HepG2 (cell line): ENCODE measurements around the gene PANX1. TPM values are rescaled to one million over a fixed set of nuclear protein-coding genes. Genes with fewer than 3 reads are reported as not detected.

Source experiments
- ELF4 ChIP-seq: sonication (generic); formaldehyde crosslinking; IDR thresholded peaks from 2 replicates; pipeline ENCODE4 v1.5.0; 2020; ENCODE audit warnings: missing genetic modification reagents, mild to moderate bottlenecking, moderate library complexity, borderline replicate concordance
- FOXC1 ChIP-seq: sonication (generic); formaldehyde crosslinking; IDR thresholded peaks from 2 replicates; pipeline ENCODE4 v1.8.0; 2022; ENCODE audit warnings: mild to moderate bottlenecking, missing genetic modification reagents, borderline replicate concordance
- GATAD1 ChIP-seq: IDR thresholded peaks from 2 replicates; pipeline ENCODE4 v1.6.1; 2016; ENCODE audit warnings: missing genetic modification reagents, missing compliant biosample characterization
- LCORL ChIP-seq, 2 experiments: fragments of 450-650 bp in 1 of 2; sonication (generic) in 1 of 2; formaldehyde crosslinking in 1 of 2; IDR thresholded peaks; 2 replicates each; pipeline versions ENCODE4 v1.5.0 to v1.6.1; 2017 to 2020; ENCODE audit warnings: antibody characterized with exemption in 1 of 2, missing genetic modification reagents in 1 of 2
- NBN ChIP-seq: fragments of 450-650 bp; conservative IDR thresholded peaks from 2 replicates; pipeline ENCODE4 v1.6.1; 2017
- NONO ChIP-seq, 2 experiments: fragments of 450-650 bp in 1 of 2; sonication (generic) in 1 of 2; formaldehyde crosslinking in 1 of 2; IDR thresholded peaks in 1 of 2; conservative IDR thresholded peaks in 1 of 2; 2 replicates each; pipeline versions ENCODE4 v1.6.1 to v1.8.0; 2017 to 2022; ENCODE audit warnings: mild to moderate bottlenecking in 1 of 2, missing genetic modification reagents in 1 of 2, moderate library complexity in 1 of 2
- PPARG ChIP-seq: conservative IDR thresholded peaks from 2 replicates; pipeline ENCODE4 v1.6.1; 2016; ENCODE audit warnings: missing biosample characterization, missing genetic modification reagents
- RERE ChIP-seq: IDR thresholded peaks from 2 replicates; pipeline ENCODE4 v1.6.1; 2016; ENCODE audit warnings: low read depth, missing genetic modification reagents, missing compliant biosample characterization
- SNAPC4 ChIP-seq: sonication (generic); formaldehyde crosslinking; IDR thresholded peaks from 2 replicates; pipeline ENCODE4 v1.4.0; 2020; ENCODE audit warnings: mild to moderate bottlenecking, missing genetic modification reagents
- SPEN ChIP-seq: sonication (generic); formaldehyde crosslinking; IDR thresholded peaks from 2 replicates; pipeline ENCODE4 v1.5.1; 2020; ENCODE audit warnings: low read depth, mild to moderate bottlenecking, missing genetic modification reagents
- ZC3H13 ChIP-seq: sonication (generic); formaldehyde crosslinking; IDR thresholded peaks from 2 replicates; pipeline ENCODE4 v1.8.1; 2023; ENCODE audit warnings: mild to moderate bottlenecking, missing genetic modification reagents, moderate library complexity
- ZGPAT ChIP-seq: IDR thresholded peaks from 2 replicates; pipeline ENCODE4 v1.6.1; 2016; ENCODE audit warnings: mild to moderate bottlenecking
- ZNF232 ChIP-seq: sonication (generic); formaldehyde crosslinking; IDR thresholded peaks from 2 replicates; pipeline ENCODE4 v1.4.0; 2020; ENCODE audit warnings: missing genetic modification reagents, borderline replicate concordance
- ZNF3 ChIP-seq: IDR thresholded peaks from 2 replicates; pipeline ENCODE4 v1.7.0; 2017; ENCODE audit warnings: inconsistent platforms
- ZNF44 ChIP-seq: sonication (generic); formaldehyde crosslinking; IDR thresholded peaks from 2 replicates; pipeline ENCODE4 v1.5.1; 2020; ENCODE audit warnings: mild to moderate bottlenecking, missing genetic modification reagents
- ZSCAN20 ChIP-seq: sonication (generic); formaldehyde crosslinking; IDR thresholded peaks from 2 replicates; pipeline ENCODE4 v1.4.0; 2020; ENCODE audit warnings: missing genetic modification reagents, mild to moderate bottlenecking, borderline replicate concordance
- polyA plus RNA-seq, 8 experiments: library from polyadenylated mRNA; depleted of rRNA in 3 of 8; stranded (reverse) in 7 of 8; unstranded in 1 of 8; fragments of >200 nt; fragmentation: Illumina TruSeq in 4 of 8; extraction: Trizol in 4 of 8; gene quantifications; 2 replicates each; pipeline versions ENCODE4 v1.2.1 to v1.2.3, GENCODE V29; 2011 to 2016; ENCODE audit warnings: low read depth in 4 of 8, missing spikeins in 1 of 8, mixed read lengths in 1 of 8; ENCODE audit not compliant: insufficient read depth in 1 of 8
- total RNA-seq, 5 experiments: library from RNA; depleted of rRNA; stranded (reverse); fragments of >200 nt; fragmentation: Illumina TruSeq; extraction: Trizol; gene quantifications; 2 replicates each; pipeline ENCODE4 v1.2.3, GENCODE V29; 2016; ENCODE audit warnings: low read depth in 1 of 5

Gene PANX1
- total and polyA plus RNA-seq, 2 of the 13 experiments (the other 11 are each of a cell fraction or from before 2014, with no cell fraction given), result 8.3 to 24.8 TPM

- TF ChIP-seq SPEN (peak; percentile 74), ZNF3 (CRISPR knock-in tag) (no peak), NBN (no peak), NONO (IDR thresholded peaks at IDR 0.05) (no peak), NONO (CRISPR knock-in tag; conservative IDR thresholded peaks at IDR 0.05) (peak; percentile 72), ZGPAT (CRISPR knock-in tag) (peak; percentile 85), ZNF232 (CRISPR knock-in tag) (peak; percentile 40; the same call in 1 of the 2 replicates), LCORL (IDR thresholded peaks at IDR 0.05) (no peak), LCORL (CRISPR knock-in tag; IDR thresholded peaks at IDR 0.05) (peak; percentile 39; the same call in 1 of the 2 replicates), ZSCAN20 (CRISPR knock-in tag) (peak; percentile 60; the same call in 1 of the 2 replicates), GATAD1 (CRISPR knock-in tag) (peak; percentile 82), ELF4 (peak; percentile 8), RERE (0 out of 2 replicates have a peak, but pooled peaks have one; percentile 30), ZC3H13 (CRISPR knock-in tag) (peak; percentile 73; the same call in 1 of the 2 replicates), SNAPC4 (CRISPR knock-in tag) (0 out of 2 replicates have a peak, but pooled peaks have one; percentile 15), ZNF44 (CRISPR knock-in tag) (0 out of 2 replicates have a peak, but pooled peaks have one; percentile 52), FOXC1 (CRISPR knock-in tag) (peak; percentile 50; the same call in 1 of the 2 replicates), PPARG (CRISPR knock-in tag) (0 out of 2 replicates have a peak, but pooled peaks have one; percentile 30)
These were observed at the start of gene PANX1 (continued) for GRCh38 chr11:94128746-94129511.
